ENCODE results near the gene IFT81.

DNA sequence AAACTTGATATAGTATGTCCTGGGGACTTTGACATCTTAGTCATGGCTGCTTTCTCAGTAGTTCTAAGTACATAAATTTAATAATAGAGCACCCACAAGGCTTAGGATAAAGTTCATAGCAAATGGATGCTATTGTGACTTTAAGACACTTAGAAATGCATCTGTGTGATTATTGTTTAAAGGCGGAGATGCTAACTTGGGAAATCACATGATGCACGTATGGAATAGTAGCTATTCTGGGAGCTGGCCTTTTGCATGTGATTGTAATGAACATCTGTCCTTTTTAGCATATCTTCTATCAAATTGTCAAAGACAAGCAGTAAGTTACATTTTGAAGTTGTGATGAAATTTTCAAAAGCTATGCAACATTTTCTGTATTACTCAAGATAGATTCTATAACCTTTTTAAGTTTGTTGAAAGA lies 110.2 kb downstream of the IFT81 start:
- no peak for TF ChIP-seq POLR2A (IDR thresholded peaks at IDR 0.05)
- TF ChIP-seq, protein P1, sequence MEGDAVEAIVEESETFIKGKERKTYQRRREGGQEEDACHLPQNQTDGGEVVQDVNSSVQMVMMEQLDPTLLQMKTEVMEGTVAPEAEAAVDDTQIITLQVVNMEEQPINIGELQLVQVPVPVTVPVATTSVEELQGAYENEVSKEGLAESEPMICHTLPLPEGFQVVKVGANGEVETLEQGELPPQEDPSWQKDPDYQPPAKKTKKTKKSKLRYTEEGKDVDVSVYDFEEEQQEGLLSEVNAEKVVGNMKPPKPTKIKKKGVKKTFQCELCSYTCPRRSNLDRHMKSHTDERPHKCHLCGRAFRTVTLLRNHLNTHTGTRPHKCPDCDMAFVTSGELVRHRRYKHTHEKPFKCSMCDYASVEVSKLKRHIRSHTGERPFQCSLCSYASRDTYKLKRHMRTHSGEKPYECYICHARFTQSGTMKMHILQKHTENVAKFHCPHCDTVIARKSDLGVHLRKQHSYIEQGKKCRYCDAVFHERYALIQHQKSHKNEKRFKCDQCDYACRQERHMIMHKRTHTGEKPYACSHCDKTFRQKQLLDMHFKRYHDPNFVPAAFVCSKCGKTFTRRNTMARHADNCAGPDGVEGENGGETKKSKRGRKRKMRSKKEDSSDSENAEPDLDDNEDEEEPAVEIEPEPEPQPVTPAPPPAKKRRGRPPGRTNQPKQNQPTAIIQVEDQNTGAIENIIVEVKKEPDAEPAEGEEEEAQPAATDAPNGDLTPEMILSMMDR (IDR thresholded peaks at IDR 0.05): no peak
